HG03460 (cell line): ENCODE results near the gene MAD1L1.
"Not testable (repeated sequence)": the region's sequence is repeated elsewhere in the genome, so short reads cannot be mapped to it uniquely, and the experiment has no call there.

Experiments used
- ATAC-seq: cut with Tn5 transposase; IDR thresholded peaks from one replicate; pipeline ENCODE4 v1.9.1; 2021; ENCODE audit not compliant: unreplicated experiment

The MAD1L1 gene

GRCh38 chr7:1831933-1832535, 400.7 kb downstream of the MAD1L1 start:
- ATAC-seq, result not testable (repeated sequence)

DNA sequence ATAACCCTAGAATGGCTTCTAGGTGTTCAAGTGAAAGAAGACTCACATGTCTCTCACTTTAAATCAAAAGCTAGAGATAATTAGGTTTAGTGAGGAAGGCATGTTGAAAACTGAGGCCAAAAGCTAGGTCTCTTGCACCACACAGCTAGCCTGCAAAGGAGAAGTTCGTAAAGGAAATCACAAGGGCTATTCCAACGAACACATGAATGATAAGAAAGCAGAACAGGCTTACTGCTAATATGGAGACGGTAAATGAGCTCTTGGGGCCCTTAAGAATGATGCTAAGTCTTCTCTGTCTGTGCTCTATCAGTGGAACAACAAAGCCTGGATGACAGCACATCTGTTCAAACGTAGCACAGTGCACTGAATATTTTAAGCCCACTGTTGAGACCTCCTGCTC, 401.3 kb downstream of the MAD1L1 start:
- not testable (repeated sequence) for ATAC-seq

GRCh38 chr7:1829668-1830067, 403.1 kb downstream of the MAD1L1 start:
- ATAC-seq, result not testable (repeated sequence)

DNA sequence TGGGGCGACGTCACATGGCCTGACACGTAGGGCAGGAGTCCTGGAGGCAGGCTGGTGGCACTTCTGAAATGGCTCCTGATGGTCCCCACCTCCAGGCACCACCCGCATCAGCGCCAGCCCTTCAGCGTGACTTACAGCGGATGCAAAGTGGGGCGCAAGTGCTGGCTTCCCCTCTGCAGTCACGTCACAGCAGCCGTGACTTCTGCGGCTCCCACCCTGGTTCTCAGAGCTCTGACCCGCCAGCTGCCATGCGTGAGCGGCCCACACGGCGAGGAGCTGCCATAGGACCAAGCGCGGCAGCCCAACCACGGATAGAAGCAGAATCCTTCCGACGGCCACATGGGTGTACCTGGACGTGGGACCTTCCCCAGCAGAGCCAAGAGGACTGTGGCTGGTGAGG, 403.6 kb downstream of the MAD1L1 start:
- no peak for ATAC-seq

DNA sequence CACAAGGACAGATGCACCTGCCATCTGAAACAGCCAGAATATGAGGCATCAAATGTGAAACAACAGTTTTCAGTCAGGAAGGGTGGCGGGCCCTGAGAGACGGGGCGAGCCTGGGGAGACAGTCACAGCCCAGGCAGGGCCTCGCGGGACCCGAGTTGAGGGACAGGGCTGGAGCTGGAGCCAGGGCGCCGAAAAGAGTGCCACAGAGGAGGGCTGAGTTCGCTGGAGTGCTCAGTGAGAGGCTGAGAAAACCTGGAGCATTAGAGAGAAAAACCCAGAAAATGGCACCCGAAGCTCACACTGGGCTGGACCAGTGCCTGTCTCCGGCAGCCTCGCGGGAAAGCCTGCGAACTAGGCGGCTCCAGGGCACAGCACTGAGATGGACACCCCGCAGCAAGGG, 404.6 kb downstream of the MAD1L1 start:
- ATAC-seq, result not testable (repeated sequence)

- ATAC-seq, result not testable (repeated sequence)
Measured at GRCh38 chr7:1827521-1827981, 405.2 kb downstream of the MAD1L1 start.

- not testable (repeated sequence) for ATAC-seq
Measured at GRCh38 chr7:1826931-1827330, 405.8 kb downstream of the MAD1L1 start.

- ATAC-seq, result no peak
Measured at GRCh38 chr7:1825897-1826741, 406.6 kb downstream of the MAD1L1 start.

GRCh38 chr7:1825647-1825896, 407.2 kb downstream of the MAD1L1 start:
- not testable (repeated sequence) for ATAC-seq

DNA sequence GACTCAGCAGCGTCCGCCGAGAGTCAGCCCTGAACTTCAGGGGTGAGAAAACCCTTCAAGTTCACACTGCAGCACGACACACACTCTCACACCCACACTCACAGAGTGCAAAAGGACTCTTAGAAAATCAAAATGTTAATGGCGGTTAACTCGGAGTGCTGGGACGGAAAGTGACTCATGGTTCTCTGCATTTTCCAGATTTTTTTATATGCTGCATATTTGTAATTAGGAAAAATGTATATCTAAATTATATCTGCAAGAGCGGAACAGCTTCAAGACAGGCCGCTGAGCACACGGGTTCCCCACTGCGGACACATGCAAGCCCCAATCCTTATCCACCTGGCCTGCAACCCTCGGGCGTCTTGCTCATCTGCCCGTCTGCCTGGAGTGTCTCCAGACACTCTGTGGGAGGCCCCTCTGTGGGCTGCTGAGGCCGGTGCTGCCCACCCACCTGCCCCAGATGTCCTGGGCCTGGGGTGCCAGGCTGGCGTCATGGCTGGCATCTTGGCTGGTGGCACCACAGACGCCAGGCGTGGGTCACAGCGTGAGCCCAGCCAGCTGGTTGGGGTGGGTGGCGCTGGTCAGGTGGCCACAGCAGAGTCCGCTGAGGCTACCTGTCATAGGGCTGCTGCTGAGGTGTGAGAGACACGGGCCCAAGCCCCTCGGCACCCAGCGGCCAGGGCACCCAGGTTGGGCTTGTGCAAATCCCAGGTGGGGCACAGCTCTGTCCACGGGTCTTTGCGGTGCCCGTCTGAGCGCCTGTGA, 407.7 kb downstream of the MAD1L1 start:
- ATAC-seq, result not testable (repeated sequence)

DNA sequence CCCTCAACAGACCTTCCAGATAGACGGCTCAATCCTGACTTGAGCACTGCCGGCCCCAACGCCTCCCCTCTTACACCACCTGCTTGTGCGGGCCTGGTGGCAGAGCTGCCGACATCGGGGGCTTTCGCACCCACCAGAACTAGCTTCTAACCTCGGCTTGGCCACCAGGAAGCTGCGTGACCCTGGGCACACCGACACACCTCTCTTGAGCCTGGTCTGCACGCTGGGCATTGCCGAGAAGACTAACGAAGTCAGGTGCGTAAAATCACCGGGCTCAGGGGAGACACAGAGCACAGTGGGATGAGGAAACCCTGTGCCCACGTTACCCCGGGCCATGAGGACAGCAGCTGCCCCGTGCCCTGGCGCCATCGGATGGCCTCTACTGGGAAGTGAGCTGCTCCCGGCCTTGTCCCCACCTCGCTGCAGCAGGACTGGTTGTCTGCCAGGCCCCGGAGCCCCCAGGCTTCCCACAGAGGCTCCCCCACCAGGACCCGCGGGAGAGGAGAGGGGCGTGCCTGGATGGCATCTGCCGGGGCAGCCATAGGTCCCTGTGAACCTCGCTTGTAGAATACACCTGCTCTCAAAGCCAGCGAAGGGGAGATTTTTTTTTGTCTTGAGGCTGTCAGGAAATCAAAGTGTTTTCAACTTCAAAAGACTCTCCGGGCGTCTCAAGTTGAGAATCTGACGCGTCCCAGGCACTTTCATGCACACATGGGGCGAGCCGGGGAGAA, 408.4 kb downstream of the MAD1L1 start:
- ATAC-seq, result not testable (repeated sequence)

GRCh38 chr7:1823376-1824150, 409.2 kb downstream of the MAD1L1 start:
- no peak for ATAC-seq

DNA sequence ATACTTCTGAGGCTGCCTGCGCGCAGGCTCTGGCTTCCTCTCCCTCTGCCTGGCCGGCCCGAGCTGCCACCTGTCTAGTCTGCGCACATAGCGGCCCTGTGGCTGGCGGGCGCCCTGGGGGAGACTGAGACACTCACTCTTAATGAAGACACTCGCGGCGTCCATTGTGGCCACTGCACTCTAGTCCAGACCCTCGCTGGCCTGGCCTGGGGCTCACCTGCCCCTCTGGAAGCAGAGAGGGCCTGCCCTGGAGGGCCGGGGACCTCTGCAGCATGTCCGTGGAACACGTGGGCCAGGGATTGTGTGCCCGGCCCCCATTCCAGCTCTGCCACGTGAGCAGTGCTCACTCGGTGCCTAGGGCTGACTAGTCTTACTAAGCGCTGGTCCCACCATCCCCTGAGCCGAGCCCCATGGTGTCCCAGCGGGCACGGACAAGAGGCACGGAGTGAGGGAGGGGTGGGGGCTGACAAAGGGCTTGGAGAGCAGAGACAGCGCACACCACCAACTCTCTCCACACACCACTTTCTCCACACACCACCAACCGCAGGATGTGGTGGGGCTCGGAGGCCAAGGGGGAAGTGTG, 413.4 kb downstream of the MAD1L1 start:
- no peak for ATAC-seq

DNA sequence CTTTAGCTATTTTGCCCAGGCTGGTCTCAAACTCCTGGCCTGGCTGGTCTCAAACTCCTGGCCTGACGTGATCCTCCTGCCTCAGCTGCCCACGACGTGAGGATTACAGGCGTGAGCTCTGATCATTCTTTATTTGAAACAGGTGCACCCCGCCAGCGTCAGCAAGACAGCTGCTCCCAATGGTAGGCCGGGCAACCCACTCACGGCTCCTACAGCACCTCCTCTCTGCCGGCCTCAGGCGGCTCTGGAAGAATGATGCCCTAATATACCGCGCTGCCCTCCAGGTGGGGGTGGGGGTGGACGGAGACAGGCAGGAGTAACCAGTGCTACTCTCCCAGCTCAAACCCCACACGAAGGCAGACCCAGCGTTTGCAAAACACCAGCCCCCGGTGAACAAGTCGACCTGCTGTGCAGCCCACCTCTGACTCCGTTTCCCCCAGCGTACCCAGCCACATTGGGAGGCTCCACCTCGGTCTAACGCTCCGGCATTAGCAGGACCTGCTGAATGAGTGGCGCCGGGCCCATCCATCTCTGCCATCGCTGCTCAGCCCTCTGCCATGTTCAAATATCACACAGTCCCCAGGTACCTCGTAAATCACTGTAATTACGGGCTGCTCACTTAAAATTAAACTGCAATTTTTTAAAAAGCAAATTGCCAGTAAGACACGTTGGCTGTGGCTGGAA, 414.0 kb downstream of the MAD1L1 start:
- ATAC-seq, result no peak

- no peak for ATAC-seq
Measured at GRCh38 chr7:1817061-1817712, 415.6 kb downstream of the MAD1L1 start.

DNA sequence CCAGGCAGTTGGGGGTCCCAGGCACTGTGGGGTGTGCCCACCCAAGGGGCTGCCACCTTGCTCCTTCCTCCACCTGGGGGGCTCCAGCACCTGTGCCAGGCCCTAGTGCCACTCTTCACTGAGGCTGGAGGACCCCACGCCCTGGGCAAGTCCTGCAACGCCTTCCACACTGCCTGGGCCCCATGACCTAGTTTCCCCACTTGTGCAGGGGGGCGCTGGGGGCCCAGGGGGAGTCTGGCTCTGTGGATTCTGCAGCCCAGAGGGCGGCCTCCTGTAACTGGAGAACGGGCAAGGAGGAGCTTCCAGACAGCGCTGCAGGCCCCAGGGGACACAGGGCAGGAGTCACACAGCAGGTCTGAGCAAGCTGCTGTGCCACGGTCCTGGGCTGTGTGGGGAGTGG, 416.3 kb downstream of the MAD1L1 start:
- not testable (repeated sequence) for ATAC-seq

DNA sequence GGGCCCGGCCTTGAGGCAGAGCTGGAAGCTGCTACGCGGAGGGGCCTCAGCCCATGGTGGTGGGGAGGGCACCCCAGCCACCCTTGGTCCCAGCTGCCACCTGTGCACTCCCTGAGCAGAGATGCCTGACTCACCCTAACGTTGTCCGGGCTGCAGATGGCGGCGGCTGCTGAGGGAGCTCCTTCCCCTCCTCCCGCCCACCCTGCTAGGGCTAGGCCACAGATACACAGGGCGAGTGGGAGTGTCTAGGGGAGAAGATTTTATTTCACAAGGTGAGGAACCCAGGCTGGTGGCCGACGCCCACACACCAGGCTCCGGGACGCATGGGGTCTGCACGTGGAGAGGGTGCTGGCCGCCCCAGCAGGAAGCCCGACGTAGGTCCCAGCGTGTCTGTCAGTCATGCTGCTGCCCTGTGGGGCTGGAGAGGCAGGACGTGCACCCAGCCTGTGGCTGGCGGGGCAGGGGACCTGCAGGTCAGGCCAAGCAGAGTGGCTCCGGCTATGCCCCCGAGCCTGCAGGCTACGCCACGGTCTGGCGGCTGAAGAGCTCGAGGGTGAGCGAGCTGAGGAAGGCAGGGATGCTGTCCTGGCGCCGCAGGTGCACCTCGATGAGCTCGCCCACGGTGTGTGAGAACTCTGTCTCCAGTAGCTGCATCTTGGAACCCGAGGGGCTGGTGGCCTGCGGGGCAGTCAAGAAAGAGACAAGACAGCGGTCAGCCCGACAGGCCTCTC, 417.0 kb downstream of the MAD1L1 start:
- not testable (repeated sequence) for ATAC-seq

GRCh38 chr7:1815051-1815481, 417.7 kb downstream of the MAD1L1 start:
- no peak for ATAC-seq
